Muscle layer of duodenum (tissue), 2 donors: Measurements from ENCODE around the gene CD99L2.

Source experiments
- H3K27ac ChIP-seq: one replicate; pipeline ENCODE4 v1.7.0; 2013; ENCODE audit warnings: mild to moderate bottlenecking, low read length
- H3K27me3 ChIP-seq: one replicate; pipeline ENCODE4 v1.7.0; 2013; ENCODE audit warnings: low read depth, mild to moderate bottlenecking, control low read depth, low read length
- H3K36me3 ChIP-seq, 2 donors: one replicate each; pipeline ENCODE4 v1.7.0; 2013; ENCODE audit warnings: low read length in 2 of 2, control low read depth in 1 of 2, mild to moderate bottlenecking in 1 of 2; ENCODE audit not compliant: insufficient read depth in 2 of 2, control insufficient read depth in 1 of 2
- H3K4me1 ChIP-seq, 2 donors: one replicate each; pipeline ENCODE4 v1.7.0; 2013; ENCODE audit warnings: low read length in 2 of 2, mild to moderate bottlenecking in 2 of 2, control low read depth in 1 of 2, moderate library complexity in 1 of 2; ENCODE audit not compliant: insufficient read depth in 2 of 2, control insufficient read depth in 1 of 2
- H3K4me3 ChIP-seq, 2 donors: one replicate each; pipeline ENCODE4 v1.7.0; 2013; ENCODE audit warnings: low read length in 2 of 2, low read depth in 1 of 2, mild to moderate bottlenecking in 1 of 2
- H3K9me3 ChIP-seq, 2 donors: one replicate each; pipeline ENCODE4 v1.7.0; 2013; ENCODE audit warnings: low read length in 2 of 2, control low read depth in 1 of 2, mild to moderate bottlenecking in 1 of 2; ENCODE audit not compliant: control insufficient read depth in 1 of 2
- donor health status: healthy.

CD99L2 gene

DNA sequence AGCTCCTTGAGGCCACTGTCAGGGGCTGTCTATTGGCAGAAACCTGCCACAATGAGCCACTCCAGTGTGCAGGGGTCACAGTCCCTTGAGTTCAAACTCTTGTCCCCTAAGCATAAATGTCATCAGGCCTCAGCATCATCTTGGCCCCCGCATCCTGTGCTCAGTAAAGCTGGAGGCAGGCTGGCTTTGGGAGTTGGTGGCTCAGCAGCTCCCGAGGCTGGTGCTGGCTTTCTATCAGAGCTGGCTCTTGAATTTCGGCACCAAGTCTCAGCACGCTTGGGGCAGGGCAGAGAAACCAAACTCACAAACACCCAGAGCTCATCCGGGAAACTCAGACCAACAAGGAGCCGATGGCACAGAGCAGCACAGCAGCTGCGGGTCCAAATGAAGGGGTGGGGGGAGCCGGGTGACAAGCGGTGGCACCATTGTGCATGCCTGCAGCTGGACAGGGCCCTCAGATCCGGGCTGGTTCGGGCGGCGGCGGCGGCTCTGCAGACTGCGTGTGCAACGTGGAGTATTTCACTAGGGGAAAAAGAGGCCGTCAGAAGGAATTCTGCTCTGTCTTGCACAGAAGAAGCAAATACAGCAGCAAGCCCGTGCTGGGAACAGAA lies 129.8 kb downstream of the CD99L2 start:
- no peak overlapping the region for H3K4me3 ChIP-seq
- peaks cover 0 to 16% of the 10 kb centered on the region in 2 donors for H3K36me3 ChIP-seq
- no peaks in the 10 kb centered on the region for H3K27me3 ChIP-seq
- H3K9me3 ChIP-seq, result no peaks in the 10 kb centered on the region
- no peak overlapping the region for H3K27ac ChIP-seq
- H3K4me1 ChIP-seq, result peaks cover 0 to 4% of the 10 kb centered on the region in 2 donors

DNA sequence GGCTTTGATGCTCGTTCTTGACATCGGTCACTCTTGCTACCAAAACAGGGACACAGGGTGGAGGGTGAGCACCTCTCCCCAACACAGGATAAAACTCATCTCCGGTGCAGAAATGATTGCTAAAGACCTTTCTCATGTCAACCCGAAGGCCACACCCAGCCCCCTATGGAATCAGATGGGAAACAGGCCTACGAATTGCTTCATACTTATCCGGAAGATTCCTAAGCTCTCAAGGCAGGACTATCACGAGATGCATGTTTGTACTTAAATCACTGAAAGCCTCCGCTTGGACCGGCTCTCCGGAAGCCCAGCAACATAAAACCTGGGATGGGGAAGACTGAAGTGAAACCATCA lies 130.4 kb downstream of the CD99L2 start:
- no peak overlapping the region for H3K27ac ChIP-seq
- peaks cover 0 to 4% of the 10 kb centered on the region in 2 donors for H3K4me1 ChIP-seq
- peaks cover 0 to 16% of the 10 kb centered on the region in 2 donors for H3K36me3 ChIP-seq
- no peaks in the 10 kb centered on the region for H3K27me3 ChIP-seq
- H3K9me3 ChIP-seq, result no peaks in the 10 kb centered on the region
- no peak overlapping the region for H3K4me3 ChIP-seq

DNA sequence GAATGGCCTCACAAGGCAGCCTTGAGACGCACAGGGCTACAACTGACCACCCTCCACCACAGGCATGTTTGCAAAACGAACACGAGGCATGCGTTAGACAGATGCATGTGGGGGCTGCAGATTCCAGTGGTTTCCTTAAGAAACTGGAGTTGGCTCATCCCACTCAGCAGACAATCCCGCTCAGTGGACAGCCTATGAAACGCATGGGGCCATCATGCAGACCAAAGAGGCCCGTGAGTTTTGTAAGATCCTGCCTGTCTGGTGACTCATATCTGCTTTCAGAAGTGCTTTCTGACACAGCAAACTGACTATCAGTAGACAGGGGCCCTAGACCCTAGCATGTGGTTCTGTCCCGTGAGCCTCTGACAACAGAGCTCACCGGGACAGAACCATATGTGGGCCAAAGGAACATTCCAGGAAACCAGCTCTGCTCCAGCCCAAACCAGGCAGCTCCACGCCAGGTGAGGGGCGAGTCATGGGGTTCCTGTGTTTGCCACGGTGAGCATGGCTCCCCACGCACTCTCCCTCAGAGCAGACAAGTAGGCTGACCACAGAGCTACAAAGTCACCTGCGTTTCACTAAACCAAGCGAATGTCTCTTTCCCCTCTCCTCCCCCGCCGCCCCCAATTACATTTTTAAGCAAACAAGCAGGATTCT lies 130.9 kb downstream of the CD99L2 start:
- no peak overlapping the region for H3K27ac ChIP-seq
- H3K4me3 ChIP-seq, result no peak overlapping the region
- H3K4me1 ChIP-seq, result peaks cover 0 to 4% of the 10 kb centered on the region in 2 donors
- H3K36me3 ChIP-seq, result peaks cover 0 to 16% of the 10 kb centered on the region in 2 donors
- H3K9me3 ChIP-seq, result no peaks in the 10 kb centered on the region
- H3K27me3 ChIP-seq, result no peaks in the 10 kb centered on the region

DNA sequence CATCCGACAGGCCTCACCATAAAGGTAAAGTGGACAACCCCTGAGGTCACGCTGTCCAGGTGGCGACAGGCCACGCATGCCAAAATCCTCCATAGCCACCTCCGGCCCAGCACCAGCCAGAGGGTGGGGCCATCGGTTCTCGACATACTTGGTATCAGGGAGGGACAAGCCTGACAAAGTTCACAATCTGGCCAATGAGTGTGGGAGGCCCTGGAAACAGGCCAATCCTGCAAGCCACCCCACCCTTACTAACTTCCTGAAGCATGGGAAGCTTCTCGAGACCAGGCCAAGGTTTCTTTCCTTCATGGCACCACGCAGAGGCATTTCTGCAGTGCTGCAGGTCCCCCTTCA lies 131.4 kb downstream of the CD99L2 start:
- no peaks in the 10 kb centered on the region for H3K27me3 ChIP-seq
- peaks cover 0 to 16% of the 10 kb centered on the region in 2 donors for H3K36me3 ChIP-seq
- no peak overlapping the region for H3K27ac ChIP-seq
- H3K4me1 ChIP-seq, result peaks cover 0 to under 1% of the 10 kb centered on the region in 2 donors
- H3K9me3 ChIP-seq, result no peaks in the 10 kb centered on the region
- no peak overlapping the region for H3K4me3 ChIP-seq

DNA sequence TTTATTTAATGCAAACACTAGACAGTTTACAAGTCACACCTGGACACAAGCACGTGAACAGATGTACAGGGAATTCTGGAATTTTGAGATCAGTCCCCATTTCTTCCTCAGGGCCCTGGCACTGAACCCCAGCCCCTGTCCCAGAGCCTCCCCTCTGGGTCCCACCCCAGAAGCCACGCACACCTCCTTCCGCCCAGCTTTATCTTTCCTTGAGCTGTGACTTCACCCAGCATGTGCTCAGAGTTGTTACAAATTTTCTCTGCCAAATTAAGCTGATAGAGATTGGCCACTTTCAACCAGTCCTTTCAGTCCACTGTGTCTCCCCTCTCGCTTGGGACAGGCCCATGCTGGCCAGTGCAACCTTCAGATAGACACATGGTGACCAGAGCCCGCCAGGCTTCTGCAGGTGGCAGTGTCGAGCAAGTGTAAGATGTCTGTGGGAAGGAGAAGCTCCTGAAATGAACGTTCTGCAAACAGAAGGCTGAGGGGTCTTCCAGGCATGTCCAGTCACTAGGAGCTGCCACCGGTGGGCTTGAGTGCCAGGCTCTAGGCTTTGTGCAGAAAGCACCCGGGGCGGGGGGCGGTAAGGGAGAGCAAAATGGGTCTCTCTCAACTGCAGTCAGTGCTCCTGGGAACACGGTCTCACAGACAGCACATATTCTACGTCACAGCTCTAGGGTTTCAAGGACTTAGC lies 132.0 kb downstream of the CD99L2 start:
- H3K4me3 ChIP-seq, result no peak overlapping the region
- H3K27me3 ChIP-seq, result no peaks in the 10 kb centered on the region
- no peaks in the 10 kb centered on the region for H3K9me3 ChIP-seq
- no peak overlapping the region for H3K27ac ChIP-seq
- H3K4me1 ChIP-seq, result no peaks in the 10 kb centered on the region
- H3K36me3 ChIP-seq, result peaks cover 0 to 16% of the 10 kb centered on the region in 2 donors

DNA sequence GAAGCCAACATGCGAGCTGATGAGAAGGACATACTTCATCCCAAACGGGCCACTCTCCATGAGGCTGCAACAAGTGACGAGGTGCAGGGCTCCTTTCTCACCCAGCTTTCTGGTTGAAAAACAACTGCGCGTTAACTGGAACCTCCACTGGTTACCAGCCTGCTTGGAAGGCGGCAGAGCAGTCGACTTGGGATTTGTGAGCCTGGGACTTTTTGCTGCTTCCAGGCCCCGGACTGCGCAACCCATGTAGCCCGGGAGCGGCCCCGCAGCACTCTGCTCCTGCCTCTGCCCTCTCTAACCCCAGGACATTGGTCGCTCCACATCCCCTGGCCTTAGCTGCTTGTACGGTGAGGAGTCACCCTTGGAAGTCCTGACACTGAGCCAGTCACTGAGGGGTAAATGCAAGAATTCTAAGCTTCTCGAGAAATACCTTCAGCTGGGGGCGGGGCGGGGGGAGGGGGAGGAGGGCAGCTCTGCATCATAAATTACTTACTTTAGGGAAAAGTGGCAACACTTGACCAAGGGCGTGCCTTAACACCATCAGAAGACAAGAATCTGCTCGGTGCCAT lies 132.6 kb downstream of the CD99L2 start:
- Histone ChIP-seq H3K27ac (no peak overlapping the region), H3K4me1 (no peaks in the 10 kb centered on the region), H3K9me3 (no peaks in the 10 kb centered on the region), H3K27me3 (no peaks in the 10 kb centered on the region), H3K4me3 (no peak overlapping the region), H3K36me3 (peaks cover 0 to 16% of the 10 kb centered on the region in 2 donors)

DNA sequence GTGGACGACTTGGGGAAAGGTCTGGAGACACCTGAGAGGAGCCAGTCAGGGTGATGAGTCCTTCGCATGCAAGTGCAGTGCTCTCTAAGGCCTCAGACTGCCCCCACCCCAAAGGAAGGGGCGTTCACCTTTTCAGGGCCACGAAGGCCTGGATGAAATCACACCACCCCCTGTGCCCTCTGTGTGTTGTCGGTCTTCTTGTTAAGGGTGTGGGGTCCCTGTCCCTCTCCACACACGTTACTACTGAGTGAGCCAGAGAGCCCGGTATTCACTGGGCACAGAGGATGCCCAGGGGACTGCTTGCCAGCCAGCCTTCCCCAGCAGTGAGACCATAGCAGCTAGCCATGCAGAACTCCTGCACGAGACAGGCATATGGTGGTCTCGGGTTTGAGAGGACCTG lies 133.2 kb downstream of the CD99L2 start:
- Histone ChIP-seq H3K9me3 (no peaks in the 10 kb centered on the region), H3K36me3 (peaks cover 0 to 16% of the 10 kb centered on the region in 2 donors), H3K27me3 (no peaks in the 10 kb centered on the region), H3K27ac (no peak overlapping the region), H3K4me3 (no peak overlapping the region), H3K4me1 (no peaks in the 10 kb centered on the region)

DNA sequence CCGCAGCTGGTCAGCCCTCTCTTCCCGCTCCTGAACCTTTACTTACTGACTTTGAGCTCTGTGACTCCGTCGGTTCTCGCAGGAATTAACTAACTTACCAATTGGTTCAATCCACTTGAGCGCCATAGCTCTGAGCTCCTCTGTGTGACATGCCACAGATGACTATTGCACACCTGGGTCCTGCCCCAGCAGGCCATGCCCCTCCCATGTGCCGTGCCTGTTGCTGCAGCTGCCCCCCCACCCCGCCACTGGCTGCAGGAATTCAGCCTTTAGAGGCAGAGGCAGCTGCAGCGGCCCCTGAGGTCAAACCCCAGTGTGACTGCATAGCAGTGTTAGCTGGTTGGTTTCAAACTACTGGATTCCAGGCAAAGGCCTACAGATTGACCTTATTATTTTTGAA lies 134.7 kb downstream of the CD99L2 start:
- peaks cover 7 to 16% of the 10 kb centered on the region in 2 donors for H3K36me3 ChIP-seq
- H3K4me3 ChIP-seq, result no peak overlapping the region
- H3K4me1 ChIP-seq, result no peaks in the 10 kb centered on the region
- H3K27me3 ChIP-seq, result no peaks in the 10 kb centered on the region
- no peak overlapping the region for H3K27ac ChIP-seq
- H3K9me3 ChIP-seq, result no peaks in the 10 kb centered on the region

DNA sequence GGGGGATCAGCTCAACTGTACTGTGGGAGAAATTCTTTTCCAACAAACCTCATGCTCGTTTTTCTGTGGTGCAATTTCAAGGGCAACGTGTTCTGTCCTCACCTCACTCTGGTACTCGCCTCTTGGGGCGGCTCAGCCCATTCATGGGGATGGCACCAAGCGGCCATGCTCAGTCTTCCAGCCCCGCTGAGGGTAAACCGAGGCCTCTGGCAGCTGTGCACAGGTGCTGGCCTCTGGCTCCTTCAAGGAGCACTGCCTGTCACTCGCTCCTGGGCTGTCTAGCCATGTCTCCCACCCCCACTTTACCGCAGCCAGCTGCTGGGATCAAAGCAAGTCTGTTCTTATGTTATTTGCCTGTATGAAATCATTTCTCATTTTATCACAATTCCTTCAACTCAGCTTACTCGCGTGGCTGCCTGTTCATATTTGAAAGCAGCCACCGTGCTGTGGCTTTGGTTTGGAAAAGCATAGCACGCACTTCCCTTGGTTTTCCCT lies 135.1 kb downstream of the CD99L2 start:
- Histone ChIP-seq H3K9me3 (no peaks in the 10 kb centered on the region), H3K4me1 (no peaks in the 10 kb centered on the region), H3K36me3 (peaks cover 7 to 12% of the 10 kb centered on the region in 2 donors), H3K27ac (no peak overlapping the region), H3K27me3 (no peaks in the 10 kb centered on the region), H3K4me3 (no peak overlapping the region)

DNA sequence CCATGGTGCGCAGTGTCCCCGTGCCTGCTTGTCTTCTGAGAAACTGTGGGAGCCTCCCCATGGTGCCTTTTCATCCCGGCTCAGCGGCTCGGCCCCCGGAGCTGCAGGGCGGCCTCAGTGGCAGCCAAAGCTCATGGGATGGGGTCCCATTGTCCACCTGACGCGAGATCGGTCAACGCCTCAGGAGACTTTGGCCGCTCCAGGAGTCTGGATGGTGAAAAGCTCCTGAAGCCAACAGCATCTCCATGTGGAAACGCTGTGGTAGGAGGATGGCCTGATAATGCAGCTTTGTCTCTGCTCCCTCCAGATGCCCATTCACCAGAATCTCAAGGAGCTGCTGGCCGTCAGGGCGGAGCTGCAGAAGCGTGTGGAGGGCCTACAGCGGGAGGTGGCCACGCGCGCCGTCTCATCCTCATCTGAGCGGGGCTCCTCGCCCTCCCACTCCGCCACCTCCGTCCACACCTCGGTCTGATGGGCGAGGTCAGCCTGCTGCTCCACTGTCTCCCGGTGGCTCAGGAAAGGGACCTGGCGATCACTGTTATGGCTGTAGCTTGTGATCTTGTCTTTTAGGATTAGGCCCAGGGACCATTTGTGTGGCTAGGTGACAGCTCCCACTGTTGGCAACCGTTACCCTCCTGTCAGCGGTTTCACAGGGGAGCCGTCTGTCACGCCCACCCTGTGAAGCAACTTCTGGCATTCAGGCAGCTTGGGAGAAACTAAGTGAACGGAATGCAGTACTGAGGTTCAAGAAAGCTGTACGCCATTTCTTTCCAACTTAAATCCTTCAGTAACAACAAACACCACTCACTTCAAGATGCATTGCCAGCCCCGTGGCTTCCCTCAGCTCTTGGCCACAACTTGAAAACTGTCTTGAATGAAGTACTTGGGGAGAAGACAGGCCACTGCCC lies 136.0 kb downstream of the CD99L2 start:
- no peaks in the 10 kb centered on the region for H3K9me3 ChIP-seq
- no peaks in the 10 kb centered on the region for H3K27me3 ChIP-seq
- peaks cover 7 to 9% of the 10 kb centered on the region in 2 donors for H3K36me3 ChIP-seq
- H3K4me3 ChIP-seq, result no peak overlapping the region
- no peaks in the 10 kb centered on the region for H3K4me1 ChIP-seq
- H3K27ac ChIP-seq, result no peak overlapping the region
